Neuronal stem cell (in vitro differentiated cells): ENCODE data around the gene UBE4A.

Experiments
- DNase-seq: peaks from one replicate; pipeline ENCODE4 v3.0.0-alpha.2; 2013; ENCODE audit warnings: low spot score
- H2AFZ ChIP-seq: one replicate; pipeline ENCODE4 v1.6.1; 2013; ENCODE audit warnings: mild to moderate bottlenecking, low read length, inconsistent platforms
- H2AK5ac ChIP-seq: 2 replicates; pipeline ENCODE4 v1.6.1; 2013; ENCODE audit warnings: low read depth, mild to moderate bottlenecking, inconsistent platforms, low read length, moderate library complexity, mixed read lengths
- H2BK120ac ChIP-seq: 2 replicates; pipeline ENCODE4 v1.6.1; 2013; ENCODE audit warnings: low read depth, mild to moderate bottlenecking, inconsistent platforms, low read length, moderate library complexity, mixed read lengths
- H2BK12ac ChIP-seq: one replicate; pipeline ENCODE4 v1.6.1; 2013; ENCODE audit warnings: low read length, inconsistent platforms
- H2BK15ac ChIP-seq: 2 replicates; pipeline ENCODE4 v1.6.1; 2013; ENCODE audit warnings: mild to moderate bottlenecking, low read length, inconsistent platforms, mixed read lengths
- H2BK5ac ChIP-seq: one replicate; pipeline ENCODE4 v1.6.1; 2013; ENCODE audit warnings: inconsistent platforms, mild to moderate bottlenecking, low read length, moderate library complexity
- H3K14ac ChIP-seq: one replicate; pipeline ENCODE4 v1.6.1; 2013; ENCODE audit warnings: low read length, inconsistent platforms
- H3K18ac ChIP-seq: 2 replicates; pipeline ENCODE4 v1.6.1; 2013; ENCODE audit warnings: low read length, inconsistent platforms
- H3K23ac ChIP-seq: 2 replicates; pipeline ENCODE4 v1.6.1; 2013; ENCODE audit warnings: low read depth, mild to moderate bottlenecking, mixed read lengths, low read length, inconsistent platforms; ENCODE audit not compliant: poor library complexity
- H3K27ac ChIP-seq: replicated peaks from 3 replicates; pipeline ENCODE4 v1.5.1; 2013; ENCODE audit warnings: low read length, inconsistent platforms
- H3K27me3 ChIP-seq, 3 experiments: 2 replicates each; pipeline ENCODE4 v1.6.1; 2013; ENCODE audit warnings: low read length in 3 of 3, mild to moderate bottlenecking in 2 of 3, inconsistent platforms in 1 of 3, low read depth in 1 of 3, mixed read lengths in 1 of 3, moderate library complexity in 1 of 3; ENCODE audit not compliant: control insufficient read depth in 3 of 3, insufficient read depth in 3 of 3
- H3K36me3 ChIP-seq, 2 donors: replicated peaks in 1 of 2; 2 replicates each; pipeline ENCODE4 v1.6.1; 2013; ENCODE audit warnings: low read length in 2 of 2; ENCODE audit not compliant: control insufficient read depth in 2 of 2, insufficient read depth in 2 of 2
- H3K4ac ChIP-seq: 2 replicates; pipeline ENCODE4 v1.6.1; 2013; ENCODE audit warnings: inconsistent platforms, mild to moderate bottlenecking, low read length, moderate library complexity
- H3K4me1 ChIP-seq, 2 donors: 1 replicate in 1 of 2; 2 replicates in 1 of 2; pipeline ENCODE4 v1.6.1; 2013; ENCODE audit warnings: low read length in 2 of 2, low read depth in 1 of 2; ENCODE audit not compliant: control insufficient read depth in 2 of 2, insufficient read depth in 1 of 2
- H3K4me2 ChIP-seq: one replicate; pipeline ENCODE4 v1.6.1; 2013; ENCODE audit warnings: mild to moderate bottlenecking, low read length, inconsistent platforms; ENCODE audit not compliant: insufficient read depth, poor library complexity, severe bottlenecking
- H3K4me3 ChIP-seq, 2 donors: 2 replicates each; pipeline ENCODE4 v1.5.1; 2013; ENCODE audit warnings: low read length in 2 of 2, mild to moderate bottlenecking in 2 of 2, inconsistent platforms in 1 of 2, moderate library complexity in 1 of 2
- H3K79me1 ChIP-seq: one replicate; pipeline ENCODE4 v1.6.1; 2013; ENCODE audit warnings: low read depth, mild to moderate bottlenecking, inconsistent platforms, low read length, moderate library complexity
- H3K9ac ChIP-seq: one replicate; pipeline ENCODE4 v1.6.1; 2013; ENCODE audit warnings: mild to moderate bottlenecking, low read depth, low read length, inconsistent platforms; ENCODE audit not compliant: poor library complexity
- H3K9me3 ChIP-seq, 2 donors: replicated peaks in 1 of 2; 2 replicates each; pipeline versions ENCODE3 to v1.6.1; 2013; ENCODE audit warnings: low read length in 2 of 2, mild to moderate bottlenecking in 2 of 2, inconsistent platforms in 1 of 2, low read depth in 1 of 2, mixed read lengths in 1 of 2, moderate library complexity in 1 of 2; ENCODE audit not compliant: control insufficient read depth in 2 of 2, insufficient read depth in 1 of 2
- H4K8ac ChIP-seq: one replicate; pipeline ENCODE4 v1.6.1; 2013; ENCODE audit warnings: low read depth, mild to moderate bottlenecking, inconsistent platforms, low read length, moderate library complexity
- H4K91ac ChIP-seq: one replicate; pipeline ENCODE4 v1.6.1; 2013; ENCODE audit warnings: low read length, low read depth, mild to moderate bottlenecking, inconsistent platforms; ENCODE audit not compliant: poor library complexity
- WGBS, 2 donors: extraction: QIAGEN DNeasy Blood & Tissue Kit; methylation state at CpG; one replicate each; pipeline ENCODE4 v1.1.7; 2013; ENCODE audit warnings: missing lambda C conversion rate in 2 of 2, mixed read lengths in 1 of 2; ENCODE audit not compliant: insufficient read length in 2 of 2, insufficient replicate concordance in 1 of 2; ENCODE audit errors: extremely low coverage in 2 of 2; 5-methylcytosine and 5-hydroxymethylcytosine counted together

The UBE4A gene

DNA sequence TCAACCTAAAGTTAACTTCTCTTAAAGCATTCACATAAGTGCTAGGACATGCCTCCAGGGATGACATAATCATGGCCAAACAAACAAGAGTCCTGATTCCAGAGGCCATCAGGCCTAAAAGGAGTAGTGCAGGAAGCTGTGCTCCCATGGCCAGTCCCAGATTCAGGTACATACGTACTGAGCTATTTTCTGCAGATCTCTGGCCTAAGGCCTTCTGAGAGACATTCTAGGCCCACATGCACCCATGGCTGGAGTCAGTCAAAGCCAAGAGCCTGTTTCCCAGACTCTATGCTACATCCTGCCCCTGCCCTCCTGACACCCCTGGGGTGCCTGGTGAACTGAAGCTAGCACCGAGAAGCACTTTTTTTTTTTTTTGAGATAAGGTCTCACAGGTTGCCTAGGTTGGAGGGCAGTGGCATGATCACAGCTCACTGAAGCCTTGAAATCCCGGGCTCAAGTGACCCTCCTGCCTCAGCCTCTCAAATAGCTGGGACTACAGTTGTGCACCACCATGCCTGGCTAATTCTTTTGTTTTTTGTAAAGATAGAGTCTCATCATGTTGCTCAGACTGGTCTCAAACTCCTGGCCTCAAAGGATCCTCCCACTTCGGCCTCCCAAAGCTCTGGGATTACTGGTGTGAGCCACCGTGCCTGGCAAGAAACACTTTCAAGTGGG is 17.4 kb upstream of the UBE4A start:
- Histone ChIP-seq H3K4me2 (no peak overlapping the region), H3K23ac (no peak overlapping the region), H3K27me3 (peaks cover 0 to 42% (median 0%) of the 10 kb centered on the region in 3 experiments), H3K36me3 (no peaks in the 10 kb centered on the region), H2AFZ (peak overlapping the region; percentile 18), H2BK5ac (no peak overlapping the region), H2AK5ac (no peak overlapping the region), H2BK120ac (no peak overlapping the region), H3K79me1 (no peaks in the 10 kb centered on the region), H3K4ac (no peak overlapping the region), H4K91ac (no peak overlapping the region), H3K27ac (no peak overlapping the region), H3K14ac (no peak overlapping the region), H2BK12ac (no peak overlapping the region), H2BK15ac (no peak overlapping the region), H3K9ac (no peak overlapping the region), H3K18ac (no peak overlapping the region), H3K4me1 (peaks cover 0 to 2% of the 10 kb centered on the region in 2 donors), H3K9me3 (no peaks in the 10 kb centered on the region), H4K8ac (no peak overlapping the region), H3K4me3 (no peak overlapping the region)
- no CpG with 5 or more reads among the region's 5 CpGs for WGBS, 2 donors
- no peak for DNase-seq

DNA sequence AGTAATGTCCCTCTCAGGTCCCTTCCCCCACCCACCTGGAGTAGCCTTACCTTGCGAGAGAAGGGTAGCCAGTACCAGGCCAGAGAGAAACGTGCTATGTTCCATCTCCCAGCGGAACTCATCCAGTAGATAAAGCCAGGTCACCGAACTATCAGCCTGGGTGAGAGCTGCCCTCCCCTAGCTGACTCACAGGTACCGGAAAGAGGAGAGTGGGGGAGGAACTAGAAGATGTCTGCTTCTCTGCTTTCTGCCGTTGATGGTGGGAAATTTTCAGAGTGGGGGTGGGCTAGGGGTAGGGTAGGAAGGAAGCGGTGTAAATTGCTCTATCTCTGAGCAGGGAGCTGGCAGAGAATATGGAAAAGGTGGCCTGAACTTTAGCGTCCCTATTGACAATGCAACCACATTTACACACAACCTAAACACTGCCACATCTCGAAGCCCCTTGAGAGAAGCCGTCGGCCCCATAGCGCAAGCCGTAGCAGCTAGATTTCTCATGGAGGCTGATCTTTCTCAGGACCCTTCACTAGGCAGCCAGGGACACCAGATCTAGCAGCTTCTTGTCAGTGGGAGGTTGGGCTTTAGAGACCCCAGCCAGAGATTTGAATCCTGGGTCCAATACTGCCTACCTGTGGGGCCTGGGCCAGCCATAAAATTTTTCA is 16.8 kb upstream of the UBE4A start, which contains the start of gene CD3D:
CD3D (minus strand) TSS at position 203 of the 659 bp plus-strand sequence; CDS start at position 105, 98 bp downstream.
- no peak within 1 kb of the TSS for H3K14ac ChIP-seq
- H2BK5ac ChIP-seq, result no peak within 1 kb of the TSS
- no peak within 1 kb of the TSS for H4K91ac ChIP-seq
- no peak within 1 kb of the TSS for H3K27ac ChIP-seq
- H2AFZ ChIP-seq, result peak within 1 kb of the TSS; percentile 18
- H4K8ac ChIP-seq, result no peak within 1 kb of the TSS
- peaks cover 0 to 2% of the 10 kb centered on the region in 2 donors for H3K4me1 ChIP-seq
- WGBS, 2 donors, result no CpG with 5 or more reads among the region's 13 CpGs
- no peak within 1 kb of the TSS for H2BK120ac ChIP-seq
- H3K79me1 ChIP-seq, result no peaks in the 10 kb centered on the region
- H3K23ac ChIP-seq, result no peak within 1 kb of the TSS
- DNase-seq, result no peak
- no peaks in the 10 kb centered on the region for H3K9me3 ChIP-seq
- H3K36me3 ChIP-seq, result no peaks in the 10 kb centered on the region
- no peak within 1 kb of the TSS for H2BK12ac ChIP-seq
- H3K9ac ChIP-seq, result no peak within 1 kb of the TSS
- H2BK15ac ChIP-seq, result no peak within 1 kb of the TSS
- peaks cover 0 to 45% (median 0%) of the 10 kb centered on the region in 3 experiments for H3K27me3 ChIP-seq
- no peak within 1 kb of the TSS for H3K4me2 ChIP-seq
- H2AK5ac ChIP-seq, result no peak within 1 kb of the TSS
- H3K4me3 ChIP-seq, result no peak within 1 kb of the TSS
- no peak within 1 kb of the TSS for H3K4ac ChIP-seq
- H3K18ac ChIP-seq, result no peak within 1 kb of the TSS

DNA sequence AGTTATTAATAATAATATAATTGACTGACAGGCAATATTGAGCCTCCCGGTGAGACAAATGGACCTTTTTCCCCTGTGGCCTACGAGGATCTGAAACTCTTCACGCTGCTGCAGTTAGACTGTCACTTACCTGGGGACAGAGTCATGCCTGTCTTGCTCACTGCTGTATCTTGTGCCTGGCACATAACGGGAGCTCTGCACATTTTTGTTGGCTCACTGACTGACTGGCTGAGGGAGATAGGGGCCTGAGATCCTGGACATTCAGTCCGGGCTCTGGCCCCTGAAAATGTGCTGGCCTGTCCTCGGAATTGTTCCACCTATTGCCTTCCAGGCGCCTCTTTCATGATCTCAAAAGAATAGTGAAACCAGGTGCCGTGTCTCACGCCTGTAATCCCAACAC is 16.2 kb upstream of the UBE4A start:
- Histone ChIP-seq H2BK12ac (no peak overlapping the region), H3K18ac (no peak overlapping the region), H4K8ac (no peak overlapping the region), H2BK15ac (no peak overlapping the region), H2AK5ac (no peak overlapping the region), H2BK5ac (no peak overlapping the region), H2BK120ac (no peak overlapping the region), H4K91ac (no peak overlapping the region), H3K23ac (no peak overlapping the region), H3K4me1 (peaks cover 0 to 2% of the 10 kb centered on the region in 2 donors), H3K14ac (no peak overlapping the region), H3K4me2 (no peak overlapping the region), H3K36me3 (no peaks in the 10 kb centered on the region), H3K27ac (no peak overlapping the region), H2AFZ (no peak overlapping the region), H3K4me3 (no peak overlapping the region), H3K9ac (no peak overlapping the region), H3K9me3 (no peaks in the 10 kb centered on the region), H3K79me1 (no peaks in the 10 kb centered on the region), H3K27me3 (peaks cover 0 to 51% (median 0%) of the 10 kb centered on the region in 3 experiments), H3K4ac (no peak overlapping the region)
- no CpG with 5 or more reads among the region's 9 CpGs for WGBS, 2 donors
- DNase-seq, result no peak

DNA sequence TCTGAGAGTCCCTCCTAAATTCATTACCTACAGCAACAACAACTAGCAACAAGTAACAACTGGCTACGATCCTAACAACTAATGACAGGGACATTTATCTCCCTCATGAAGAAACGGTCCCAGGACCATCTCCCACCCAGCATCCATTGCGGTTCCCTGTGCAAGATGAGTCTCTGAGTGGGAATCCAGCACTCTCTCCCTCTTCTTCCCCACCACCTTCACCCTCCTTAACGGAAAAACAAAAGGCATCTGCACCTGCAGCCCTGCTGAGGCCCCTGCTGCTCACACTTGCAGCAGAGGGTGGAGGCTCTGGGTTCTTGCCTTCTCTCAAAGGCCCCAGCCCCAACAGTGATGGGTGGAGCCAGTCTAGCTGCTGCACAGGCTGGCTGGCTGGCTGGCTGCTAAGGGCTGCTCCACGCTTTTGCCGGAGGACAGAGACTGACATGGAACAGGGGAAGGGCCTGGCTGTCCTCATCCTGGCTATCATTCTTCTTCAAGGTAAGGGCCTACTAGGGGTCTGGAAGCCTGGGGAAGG is 15.4 kb upstream of the UBE4A start, which contains the start of gene CD3G:
CD3G (plus strand) TSS at position 364 of the 535 bp plus-strand sequence; CDS start at position 444, 80 bp downstream.
- no peak within 1 kb of the TSS for H2AFZ ChIP-seq
- H3K79me1 ChIP-seq, result no peaks in the 10 kb centered on the region
- no peak within 1 kb of the TSS for H2AK5ac ChIP-seq
- no peak within 1 kb of the TSS for H4K91ac ChIP-seq
- H2BK15ac ChIP-seq, result no peak within 1 kb of the TSS
- peak within 1 kb of the TSS; percentile 41 for H2BK12ac ChIP-seq
- no CpG with 5 or more reads among the region's 6 CpGs for WGBS, 2 donors
- no peaks in the 10 kb centered on the region for H3K9me3 ChIP-seq
- H4K8ac ChIP-seq, result no peak within 1 kb of the TSS
- no peak within 1 kb of the TSS for H3K4me2 ChIP-seq
- H3K4me3 ChIP-seq, result no peak within 1 kb of the TSS
- H3K4me1 ChIP-seq, result no peaks in the 10 kb centered on the region
- H3K27ac ChIP-seq, result no peak within 1 kb of the TSS
- H3K14ac ChIP-seq, result no peak within 1 kb of the TSS
- H3K9ac ChIP-seq, result no peak within 1 kb of the TSS
- no peak within 1 kb of the TSS for H2BK120ac ChIP-seq
- H3K23ac ChIP-seq, result no peak within 1 kb of the TSS
- H3K18ac ChIP-seq, result no peak within 1 kb of the TSS
- no peak within 1 kb of the TSS for H2BK5ac ChIP-seq
- H3K4ac ChIP-seq, result no peak within 1 kb of the TSS
- H3K36me3 ChIP-seq, result no peaks in the 10 kb centered on the region
- peaks cover 0 to 58% (median 0%) of the 10 kb centered on the region in 3 experiments for H3K27me3 ChIP-seq
- DNase-seq, result no peak
